Measurements from ENCODE around the gene RBPMS2.

DNA sequence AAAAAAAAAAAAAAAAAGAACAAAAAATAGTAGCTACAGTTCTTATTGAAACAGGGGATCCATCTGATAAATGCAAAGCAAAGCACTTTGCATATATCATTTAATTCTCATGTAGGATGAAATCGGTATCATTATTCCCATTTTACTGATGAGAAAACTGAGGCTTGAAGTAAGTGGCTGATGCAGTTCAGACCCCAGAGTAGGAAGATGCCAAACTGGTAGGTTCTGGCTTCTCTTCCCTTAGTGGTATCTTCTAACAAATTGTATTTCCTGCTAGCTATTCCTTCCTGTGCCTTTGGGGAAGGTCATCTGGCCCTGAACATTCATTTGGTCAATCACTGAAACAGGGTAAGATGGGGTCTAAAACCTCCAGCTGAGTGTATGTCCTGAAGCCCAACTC, 28.1 kb upstream of the RBPMS2 start:
- TF ChIP-seq, protein P1, sequence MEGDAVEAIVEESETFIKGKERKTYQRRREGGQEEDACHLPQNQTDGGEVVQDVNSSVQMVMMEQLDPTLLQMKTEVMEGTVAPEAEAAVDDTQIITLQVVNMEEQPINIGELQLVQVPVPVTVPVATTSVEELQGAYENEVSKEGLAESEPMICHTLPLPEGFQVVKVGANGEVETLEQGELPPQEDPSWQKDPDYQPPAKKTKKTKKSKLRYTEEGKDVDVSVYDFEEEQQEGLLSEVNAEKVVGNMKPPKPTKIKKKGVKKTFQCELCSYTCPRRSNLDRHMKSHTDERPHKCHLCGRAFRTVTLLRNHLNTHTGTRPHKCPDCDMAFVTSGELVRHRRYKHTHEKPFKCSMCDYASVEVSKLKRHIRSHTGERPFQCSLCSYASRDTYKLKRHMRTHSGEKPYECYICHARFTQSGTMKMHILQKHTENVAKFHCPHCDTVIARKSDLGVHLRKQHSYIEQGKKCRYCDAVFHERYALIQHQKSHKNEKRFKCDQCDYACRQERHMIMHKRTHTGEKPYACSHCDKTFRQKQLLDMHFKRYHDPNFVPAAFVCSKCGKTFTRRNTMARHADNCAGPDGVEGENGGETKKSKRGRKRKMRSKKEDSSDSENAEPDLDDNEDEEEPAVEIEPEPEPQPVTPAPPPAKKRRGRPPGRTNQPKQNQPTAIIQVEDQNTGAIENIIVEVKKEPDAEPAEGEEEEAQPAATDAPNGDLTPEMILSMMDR (IDR thresholded peaks at IDR 0.05; ENCODE audit: poor library complexity, severe bottlenecking) = no peak
- no peak for TF ChIP-seq EP300 (conservative IDR thresholded peaks at IDR 0.05; ENCODE audit: poor library complexity, severe bottlenecking)
- no peak for TF ChIP-seq POLR2AphosphoS5 (IDR thresholded peaks at IDR 0.05)
- no peak for TF ChIP-seq EZH2 (IDR thresholded peaks at IDR 0.05; ENCODE audit: borderline replicate concordance, insufficient read depth, low read length, poor library complexity, severe bottlenecking)
